CD4-positive, alpha-beta T cell treated with Interleukin-6 for 4 hours (primary cell): ENCODE results near the gene ZNF784.

Source experiments
- DNase-seq: peaks from one replicate; pipeline ENCODE4 v3.0.0-alpha.2; 2020; ENCODE audit warnings: mixed read lengths

ZNF784 gene

DNA sequence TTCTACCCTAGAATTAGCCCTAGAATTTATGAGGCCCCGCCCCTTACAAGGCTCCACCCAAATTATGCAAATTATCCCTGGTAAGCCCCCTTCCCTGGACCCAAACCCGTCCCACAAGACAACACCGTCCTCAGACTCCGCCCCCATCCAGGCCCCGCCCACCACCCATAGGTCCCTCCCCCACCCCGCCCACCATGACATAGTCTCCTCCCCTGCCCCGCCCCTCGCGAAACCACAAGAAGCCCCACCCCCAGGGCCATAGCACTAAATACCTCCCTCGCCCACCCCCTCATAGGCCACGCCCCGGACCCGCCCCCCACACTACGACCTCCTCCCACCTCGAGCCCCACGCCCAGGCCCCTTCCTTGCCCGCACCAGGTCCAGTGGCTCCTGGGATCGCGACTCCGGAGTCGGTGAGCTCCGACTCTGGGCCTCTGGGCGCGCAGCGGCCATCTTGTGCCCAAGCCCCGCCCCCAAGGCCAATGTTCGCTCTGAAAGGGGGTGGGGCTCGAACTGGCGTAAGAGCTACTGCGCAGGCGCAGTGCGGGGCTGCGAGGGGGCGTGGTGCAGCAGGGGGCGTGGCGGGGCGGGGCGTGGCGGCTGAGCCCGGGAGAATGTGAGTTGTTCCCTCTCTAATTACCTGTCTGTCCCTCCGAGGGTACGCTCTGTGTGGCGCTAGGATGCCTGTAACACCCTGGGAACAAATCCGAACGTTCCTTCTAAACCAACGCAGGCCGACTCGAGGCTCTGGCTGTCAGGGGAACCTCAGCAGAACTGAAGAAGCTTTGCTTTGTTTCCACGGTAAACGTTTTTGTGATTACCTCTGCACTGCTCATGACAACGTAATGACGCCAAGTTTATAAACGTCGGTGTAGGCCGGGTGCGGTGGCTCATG, at the start of gene ZNF784:
Gene ZNF784 (minus strand): TSS at position 458 of the 895 bp plus-strand sequence. CDS start 5 bp downstream, at position 453.
- DNase-seq = peak; percentile 92

DNA sequence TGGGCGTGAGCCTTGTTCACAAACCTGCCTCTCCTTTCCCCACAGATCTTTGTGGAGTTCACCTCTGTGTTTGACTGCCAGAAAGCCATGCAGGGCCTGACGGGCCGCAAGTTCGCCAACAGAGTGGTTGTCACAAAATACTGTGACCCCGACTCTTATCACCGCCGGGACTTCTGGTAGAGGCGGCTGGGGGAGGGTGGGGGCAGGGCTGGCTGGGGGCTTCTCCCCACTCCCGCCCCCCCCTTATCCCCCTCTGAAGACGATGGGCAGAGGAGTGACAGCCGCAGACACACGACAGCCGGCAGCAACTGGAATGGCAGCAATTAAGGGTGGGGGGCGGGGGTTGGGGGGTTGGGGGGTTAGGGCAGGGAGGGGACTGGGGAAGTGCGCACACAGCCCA, 49.5 kb upstream of the ZNF784 start:
- no peak for DNase-seq

GRCh38 chr19:55673465-55673864, 49.1 kb upstream of the ZNF784 start:
- no peak for DNase-seq

DNA sequence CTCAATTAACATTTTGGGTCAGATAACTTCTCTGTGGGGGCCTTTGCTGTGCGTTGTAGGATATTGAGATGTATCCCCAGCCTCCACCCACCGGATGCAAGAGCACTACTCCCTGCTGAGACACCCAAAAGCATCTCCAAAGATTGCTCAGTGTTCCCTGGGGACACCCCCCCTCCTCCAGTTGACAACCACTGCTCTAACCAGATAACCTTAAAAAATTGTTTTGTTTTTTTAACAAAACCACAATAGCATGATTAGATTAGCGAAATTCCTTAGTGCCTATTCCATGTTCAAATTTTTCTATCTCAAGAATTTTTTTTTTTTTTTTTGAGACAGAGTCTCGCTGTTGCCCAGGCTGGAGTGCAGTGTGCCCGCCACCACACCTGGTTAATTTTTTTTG, 48.1 kb upstream of the ZNF784 start:
- no peak for DNase-seq

GRCh38 chr19:55671054-55671378, 46.6 kb upstream of the ZNF784 start:
- DNase-seq = no peak

DNA sequence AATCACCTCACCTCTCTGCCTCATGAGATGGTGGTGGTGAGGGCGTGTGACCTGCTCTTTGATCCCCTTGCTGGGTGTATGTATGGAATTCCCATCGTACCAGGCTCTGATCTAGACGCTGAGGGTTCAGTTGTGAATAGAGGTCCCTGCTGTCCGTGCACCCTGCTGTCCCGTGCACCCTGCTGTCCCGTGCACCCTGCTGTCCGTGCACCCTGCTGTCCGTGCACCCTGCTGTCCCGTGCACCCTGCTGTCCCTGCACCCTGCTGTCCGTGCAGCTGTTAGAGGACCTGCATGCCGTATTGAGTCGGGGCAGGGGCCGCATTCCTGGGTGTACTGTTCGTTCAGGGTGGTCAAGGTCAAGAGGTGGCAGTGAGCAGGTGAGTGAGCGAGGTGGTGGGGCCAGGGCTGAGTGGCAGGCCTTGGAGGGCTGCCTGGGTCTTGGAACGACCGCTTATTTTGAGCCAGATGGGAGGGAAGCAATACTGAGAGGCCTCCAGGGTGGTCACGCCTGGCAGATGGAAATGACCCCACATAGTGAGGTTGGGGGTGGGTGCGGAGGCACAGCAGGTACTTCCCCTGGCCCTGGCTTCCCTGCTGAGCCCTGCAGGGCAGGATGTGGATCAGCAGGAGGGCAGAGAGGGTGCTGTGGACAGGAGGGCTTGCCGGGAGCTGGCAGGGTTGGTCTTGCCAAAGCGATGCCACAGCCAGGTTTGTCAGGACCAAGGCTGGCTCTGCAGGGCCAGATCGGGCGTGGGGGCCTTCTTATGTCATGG, 46.1 kb upstream of the ZNF784 start:
- DNase-seq = no peak

DNA sequence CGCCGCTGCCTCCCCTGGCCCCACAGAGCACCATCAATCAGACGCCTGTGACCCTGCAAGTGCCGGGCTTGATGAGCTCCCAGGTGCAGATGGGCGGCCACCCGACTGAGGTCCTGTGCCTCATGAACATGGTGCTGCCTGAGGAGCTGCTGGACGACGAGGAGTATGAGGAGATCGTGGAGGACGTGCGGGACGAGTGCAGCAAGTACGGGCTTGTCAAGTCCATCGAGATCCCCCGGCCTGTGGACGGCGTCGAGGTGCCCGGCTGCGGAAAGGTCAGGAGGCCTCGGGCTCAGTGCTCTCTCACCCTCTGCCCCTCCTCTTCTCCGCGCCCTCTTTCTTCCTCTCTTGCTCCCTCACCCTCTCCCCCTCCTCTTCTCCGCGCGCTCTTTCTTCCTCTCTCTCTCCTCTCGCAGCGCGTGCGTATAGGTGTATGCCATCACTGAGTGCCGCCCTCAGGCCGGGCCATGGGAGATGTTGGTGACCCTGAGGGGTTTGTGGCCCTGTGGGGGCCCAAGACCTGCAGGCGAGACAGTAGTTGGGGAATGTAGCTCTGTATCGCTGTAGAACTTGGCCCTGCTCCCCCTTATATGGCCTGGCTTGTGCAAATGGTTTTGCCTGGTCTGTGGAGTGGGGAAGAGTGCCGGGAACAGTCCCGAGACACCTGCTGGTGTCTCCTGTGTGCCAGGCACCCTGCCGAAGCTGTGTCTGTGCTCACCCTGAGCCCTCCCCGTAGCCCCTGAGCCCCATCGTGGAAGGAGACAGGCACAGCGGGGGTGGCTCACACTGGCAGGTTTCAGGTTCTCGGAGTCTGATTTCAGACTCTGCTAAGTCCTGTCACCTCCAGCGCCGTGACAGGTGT, 45.3 kb upstream of the ZNF784 start:
- no peak for DNase-seq

DNA sequence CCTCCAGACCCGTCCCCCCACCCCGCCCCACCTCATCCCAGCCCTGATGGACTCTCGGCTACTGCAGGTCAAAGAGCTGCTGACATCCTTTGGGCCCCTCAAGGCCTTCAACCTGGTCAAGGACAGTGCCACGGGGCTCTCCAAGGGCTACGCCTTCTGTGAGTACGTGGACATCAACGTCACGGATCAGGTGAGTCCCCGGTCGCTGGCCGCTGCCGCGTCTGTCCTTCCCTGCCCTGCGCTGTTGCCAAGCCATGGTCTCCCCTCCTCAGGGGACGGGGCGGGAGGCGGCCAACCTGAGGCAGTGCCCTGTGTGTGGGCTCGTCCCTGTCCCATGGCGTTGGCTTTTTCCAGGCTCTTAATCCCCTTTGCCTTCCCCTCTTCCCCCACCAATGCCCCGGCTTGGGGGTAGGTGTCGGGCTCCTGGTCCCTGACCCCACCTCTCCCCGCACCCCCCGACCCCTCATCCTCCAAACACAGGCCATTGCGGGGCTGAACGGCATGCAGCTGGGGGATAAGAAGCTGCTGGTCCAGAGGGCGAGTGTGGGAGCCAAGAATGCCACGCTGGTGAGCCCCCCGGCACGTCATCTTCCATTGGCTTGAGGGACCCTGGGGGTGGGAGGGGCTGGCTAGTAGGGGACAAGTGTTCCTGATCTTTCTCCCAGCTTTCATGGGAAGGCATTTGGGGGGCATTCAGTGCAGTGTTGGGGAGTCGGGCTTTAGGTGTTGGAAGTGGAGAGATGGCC, 44.4 kb upstream of the ZNF784 start:
- no peak for DNase-seq

GRCh38 chr19:55667958-55668357, 43.6 kb upstream of the ZNF784 start:
- DNase-seq = no peak

- DNase-seq = no peak
These were observed 43.1 kb upstream of the ZNF784 start for GRCh38 chr19:55667511-55667910.

- no peak for DNase-seq
These were observed 42.6 kb upstream of the ZNF784 start for GRCh38 chr19:55667006-55667381.

DNA sequence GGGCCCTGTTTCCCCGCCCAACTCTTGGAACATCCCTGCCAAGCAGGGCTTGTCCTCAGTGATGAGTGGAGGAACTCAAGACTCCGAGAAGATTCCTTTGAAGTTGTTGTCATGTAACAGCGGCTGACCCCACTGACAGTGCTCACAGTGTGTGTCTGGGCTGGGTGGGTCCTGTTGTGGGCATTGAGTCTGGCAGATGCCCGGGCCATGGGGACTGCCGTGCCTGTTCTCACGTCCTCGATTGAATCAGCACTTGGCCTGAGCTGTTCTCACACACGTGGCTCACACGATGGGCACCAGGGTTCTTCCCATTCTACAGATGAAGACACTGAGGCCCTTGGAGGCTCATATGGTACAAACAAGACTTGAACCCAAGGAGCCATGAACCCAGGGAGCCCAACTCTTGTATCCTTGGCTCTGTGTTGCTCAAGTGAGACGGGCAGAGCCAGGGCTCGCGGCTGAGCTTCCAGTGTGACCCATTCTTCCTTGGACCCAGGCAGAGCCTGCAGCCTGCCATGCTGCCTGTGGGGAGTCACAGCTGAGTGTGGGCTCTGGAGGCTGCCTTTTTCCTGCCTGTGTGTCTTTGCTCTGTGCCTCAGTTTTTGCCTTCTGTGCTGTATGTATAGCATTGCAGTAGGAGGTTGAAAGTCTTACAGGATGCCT, 42.1 kb upstream of the ZNF784 start:
- DNase-seq = no peak

- DNase-seq = no peak
These were observed 39.6 kb upstream of the ZNF784 start for GRCh38 chr19:55663846-55664536.

GRCh38 chr19:55661826-55662225, 37.5 kb upstream of the ZNF784 start:
- DNase-seq = no peak

- DNase-seq = no peak
These were observed 36.6 kb upstream of the ZNF784 start for GRCh38 chr19:55660991-55661390.

GRCh38 chr19:55660404-55660803, 36.0 kb upstream of the ZNF784 start:
- DNase-seq = no peak

GRCh38 chr19:55659822-55660221, 35.5 kb upstream of the ZNF784 start:
- no peak for DNase-seq

- DNase-seq = no peak
These were observed 34.6 kb upstream of the ZNF784 start for GRCh38 chr19:55658846-55659459.

DNA sequence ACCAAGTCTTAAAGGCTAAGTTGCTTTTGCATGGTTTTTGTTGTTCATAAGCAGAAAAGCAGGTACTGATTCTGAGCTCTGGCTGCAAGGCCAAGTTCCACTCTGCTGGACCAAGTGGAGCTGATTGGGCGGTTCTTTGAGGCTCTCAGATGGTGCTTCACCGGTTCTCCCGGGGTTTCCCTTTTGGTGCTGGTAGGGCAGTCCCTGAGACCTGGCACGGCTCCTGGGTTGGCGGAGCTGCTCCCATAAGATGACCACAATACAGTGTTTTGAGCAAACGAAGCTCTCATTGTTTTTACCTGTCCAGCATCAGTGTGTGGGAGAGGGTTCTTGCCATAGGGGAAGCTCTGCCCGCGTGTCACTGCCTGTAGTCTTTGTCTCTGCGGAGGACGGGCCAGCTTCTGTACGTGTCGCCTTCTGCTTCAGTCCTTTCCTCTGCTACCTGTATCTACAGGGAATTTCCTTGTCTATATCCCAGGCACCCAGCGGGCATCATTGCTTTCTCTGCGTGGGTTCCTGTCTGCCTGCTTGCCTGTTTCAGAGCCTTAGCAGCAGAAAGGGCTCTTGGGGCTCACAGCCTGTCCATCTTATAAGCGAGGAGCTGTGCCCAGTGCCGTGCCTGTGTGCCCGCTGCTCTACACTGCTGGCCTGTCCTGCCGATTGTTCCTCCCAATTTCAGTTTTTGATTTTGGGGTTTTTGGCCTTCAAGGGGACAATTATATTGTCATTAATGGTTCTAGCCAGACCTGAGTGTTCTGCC, 32.8 kb upstream of the ZNF784 start:
- no peak for DNase-seq

DNA sequence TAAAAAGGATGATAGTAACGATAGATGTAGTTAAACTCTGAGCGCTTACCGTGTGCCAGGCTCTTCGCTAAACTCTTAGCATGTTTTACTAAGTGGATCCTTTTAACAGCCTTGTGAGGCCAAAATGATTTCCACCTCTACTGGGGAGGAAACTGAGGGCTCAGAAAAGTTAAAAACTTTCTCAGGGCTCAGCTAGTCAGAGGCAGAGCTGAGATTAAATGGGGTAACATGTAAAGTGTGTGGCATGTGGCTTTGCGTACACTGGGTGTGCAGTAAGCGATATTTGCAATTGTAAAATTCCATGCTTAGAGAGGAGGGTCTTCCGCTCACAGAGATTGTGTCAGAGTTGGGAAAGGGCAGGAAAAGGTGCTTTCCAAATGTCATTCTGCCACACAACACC, 32.2 kb upstream of the ZNF784 start:
- DNase-seq = no peak
